NCI-H2081 (cell line): ENCODE data around the gene TAC3.
"Not testable (repeated sequence)": the region's sequence is repeated elsewhere in the genome, so short reads cannot be mapped to it uniquely, and the experiment has no call there.

ENCODE experiments used
- DNase-seq, 2 experiments: peaks; one replicate each; lab custom pipeline; 2025; lab: John Stamatoyannopoulos, UW

Gene TAC3

DNA sequence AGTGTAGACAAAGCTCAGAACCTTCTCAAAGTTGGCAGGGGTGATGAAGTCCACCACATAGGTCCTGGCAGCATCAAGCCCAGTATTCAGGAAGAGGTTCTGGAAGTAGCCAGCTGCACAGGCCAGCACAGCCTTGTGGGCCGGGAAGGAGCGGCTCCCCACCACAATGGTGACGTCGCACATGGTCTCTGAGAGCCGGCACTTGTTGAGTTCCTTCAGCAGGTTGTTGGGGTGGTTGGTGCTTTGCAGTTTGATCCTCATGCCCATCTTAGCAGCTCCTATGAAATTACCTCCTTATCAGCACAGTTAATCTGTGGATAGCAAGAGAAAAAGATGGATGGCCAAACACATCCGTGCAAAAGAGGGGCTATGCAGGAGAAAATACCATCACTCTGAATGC, 11.7 kb downstream of the TAC3 start:
- DNase-seq: no peak

DNA sequence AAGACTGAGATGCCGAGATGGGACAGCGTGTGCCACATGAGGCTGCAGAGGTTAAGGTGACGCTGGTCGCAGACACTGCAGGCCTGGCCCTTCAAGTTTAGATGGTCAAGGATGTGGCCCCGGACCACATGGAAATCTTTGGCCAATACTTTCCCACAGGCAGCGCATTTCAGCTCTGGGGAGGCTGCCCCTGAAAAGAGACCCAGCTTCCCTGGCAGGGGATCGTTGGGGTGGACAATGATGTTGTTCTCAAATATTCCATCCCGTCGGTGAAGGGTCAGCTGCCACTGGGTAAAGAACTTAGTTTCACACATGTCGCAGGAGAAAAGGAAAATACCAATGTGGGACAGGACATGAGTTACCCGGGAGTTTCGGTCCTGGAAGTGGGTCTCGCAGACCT, 12.9 kb downstream of the TAC3 start:
- no peak for DNase-seq

DNA sequence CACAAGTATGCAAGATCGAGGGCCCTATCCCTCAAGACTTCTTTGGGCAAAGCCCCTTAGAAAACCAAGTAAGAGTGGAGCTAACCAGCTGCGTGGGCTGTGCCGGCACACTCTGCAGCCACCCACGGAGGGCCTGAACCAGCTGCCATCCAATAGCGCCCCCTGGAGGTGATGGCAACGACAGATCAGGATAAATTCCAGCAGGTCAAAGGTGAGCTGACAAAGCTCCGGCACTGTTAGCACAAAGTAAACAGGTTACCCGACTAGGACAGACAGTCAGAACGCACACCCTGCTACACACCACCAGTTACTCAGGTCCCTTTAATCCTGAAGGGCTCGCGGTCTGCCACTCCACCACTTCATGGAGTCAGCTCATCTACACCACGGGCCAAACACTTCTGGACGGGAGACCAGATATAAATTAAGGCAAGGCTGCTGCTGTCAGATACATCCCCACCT, 14.9 kb downstream of the TAC3 start:
- DNase-seq: peak; percentile 44 to 45

DNA sequence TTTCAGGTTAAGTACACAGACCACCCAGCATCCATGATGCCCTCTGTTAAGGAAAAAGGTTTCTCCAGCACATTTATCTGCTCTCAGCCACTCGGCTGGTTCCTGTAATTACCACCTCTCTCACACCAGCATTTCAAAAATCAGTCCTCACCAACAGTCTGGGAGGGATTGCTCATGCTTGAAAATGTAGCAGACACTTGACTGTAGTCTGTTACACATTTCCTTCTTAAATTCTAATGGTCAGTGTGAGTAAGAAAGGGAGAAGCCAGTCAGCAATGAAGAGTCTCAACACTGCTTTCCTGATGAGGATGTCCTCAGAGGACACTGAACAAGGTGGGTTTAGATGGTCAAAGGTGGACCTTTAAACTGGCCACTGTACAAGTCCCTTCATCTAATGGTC, 15.9 kb downstream of the TAC3 start:
- DNase-seq: no peak

DNA sequence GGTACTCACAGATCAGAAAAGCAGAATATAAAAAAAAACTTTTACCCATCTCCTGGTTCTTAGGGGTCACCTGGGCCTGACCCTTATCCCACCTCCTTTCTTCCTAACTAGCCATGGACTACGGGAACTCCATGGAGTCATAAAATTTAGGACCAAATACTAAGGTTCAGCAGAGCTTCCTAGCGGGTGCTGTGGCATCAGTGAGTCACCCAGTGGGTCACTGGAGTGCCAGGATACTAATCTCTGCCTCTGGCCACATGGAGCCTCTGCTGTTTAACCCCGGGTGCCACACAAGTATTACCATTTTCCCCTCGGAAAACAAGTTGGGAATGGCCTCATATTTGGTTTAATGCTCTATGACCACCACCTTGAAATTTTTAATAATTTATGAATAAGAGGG, 16.9 kb downstream of the TAC3 start:
- DNase-seq: no peak

DNA sequence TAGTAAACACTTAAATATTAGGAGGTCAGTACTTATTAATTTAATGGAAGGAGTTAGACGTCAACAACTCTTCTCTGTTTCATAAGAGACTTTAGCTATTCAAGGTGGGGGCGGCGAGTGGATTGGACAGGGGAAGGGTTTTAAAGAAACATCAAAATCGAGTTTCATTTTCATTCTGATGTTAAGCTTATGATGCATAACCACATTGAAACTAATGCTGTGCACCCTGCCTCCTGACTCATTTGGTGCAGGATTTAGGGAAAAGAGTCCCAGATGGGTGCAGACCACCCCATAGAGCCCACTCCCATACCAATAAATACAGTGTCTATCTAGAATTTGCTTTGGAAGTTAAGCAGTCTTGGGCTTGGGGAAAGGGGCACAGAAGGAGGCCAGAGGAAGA, 17.3 kb downstream of the TAC3 start:
- no peak for DNase-seq

DNA sequence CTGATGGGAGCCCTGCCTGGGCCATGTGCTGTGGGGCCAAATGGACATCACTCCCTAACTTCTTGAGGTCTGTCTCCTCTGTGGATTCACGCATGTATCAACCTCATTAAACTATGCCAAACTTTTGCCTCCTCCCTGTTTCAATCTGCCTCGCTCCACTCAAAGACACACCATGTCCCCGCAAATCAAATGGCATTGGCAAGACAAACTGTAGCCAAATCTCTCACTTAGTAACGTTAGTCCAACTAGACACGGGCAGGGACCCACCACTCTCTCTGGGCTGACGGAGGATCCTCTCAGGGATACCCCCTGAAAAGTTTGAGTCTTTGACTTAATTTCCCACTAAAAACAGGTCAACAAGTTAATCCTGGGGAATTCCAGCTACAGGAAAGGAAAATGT, 18.0 kb downstream of the TAC3 start:
- DNase-seq: no peak

DNA sequence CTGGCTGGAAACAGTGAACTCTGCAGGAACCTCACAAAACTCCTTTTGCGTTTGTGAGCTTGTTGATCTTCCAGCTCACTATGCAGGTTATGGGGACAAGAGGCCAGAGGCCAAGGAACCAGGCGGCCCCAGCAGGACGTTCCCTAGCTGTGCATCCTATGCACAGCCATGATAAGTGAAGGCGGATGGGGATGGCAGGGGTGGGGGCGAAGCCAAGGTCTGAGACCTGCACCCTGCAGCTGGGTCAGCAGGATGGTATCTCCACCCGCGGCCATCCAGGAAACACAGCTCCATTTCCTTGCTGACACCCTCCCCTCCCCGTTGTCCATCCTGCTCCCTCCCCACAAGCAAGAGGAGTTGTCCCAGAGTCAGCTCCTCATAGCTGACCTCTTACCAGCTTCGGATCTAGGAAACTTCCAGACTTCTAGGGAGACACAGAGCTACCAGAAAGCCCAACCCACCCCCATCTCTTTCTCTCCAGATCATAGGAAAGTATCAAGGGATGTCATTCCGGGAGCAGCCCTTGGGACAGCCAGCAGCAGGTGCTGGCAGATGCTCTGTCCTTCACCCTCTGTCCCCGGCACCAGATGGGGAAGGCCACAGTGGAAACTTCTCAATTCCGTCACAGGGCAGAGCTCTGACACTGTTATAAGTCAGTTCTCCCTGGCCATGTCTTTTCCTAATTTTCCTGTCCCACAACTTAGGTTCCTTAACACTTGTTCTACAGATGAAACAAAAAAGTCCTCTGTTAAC, 19.4 kb downstream of the TAC3 start:
- no peak for DNase-seq

DNA sequence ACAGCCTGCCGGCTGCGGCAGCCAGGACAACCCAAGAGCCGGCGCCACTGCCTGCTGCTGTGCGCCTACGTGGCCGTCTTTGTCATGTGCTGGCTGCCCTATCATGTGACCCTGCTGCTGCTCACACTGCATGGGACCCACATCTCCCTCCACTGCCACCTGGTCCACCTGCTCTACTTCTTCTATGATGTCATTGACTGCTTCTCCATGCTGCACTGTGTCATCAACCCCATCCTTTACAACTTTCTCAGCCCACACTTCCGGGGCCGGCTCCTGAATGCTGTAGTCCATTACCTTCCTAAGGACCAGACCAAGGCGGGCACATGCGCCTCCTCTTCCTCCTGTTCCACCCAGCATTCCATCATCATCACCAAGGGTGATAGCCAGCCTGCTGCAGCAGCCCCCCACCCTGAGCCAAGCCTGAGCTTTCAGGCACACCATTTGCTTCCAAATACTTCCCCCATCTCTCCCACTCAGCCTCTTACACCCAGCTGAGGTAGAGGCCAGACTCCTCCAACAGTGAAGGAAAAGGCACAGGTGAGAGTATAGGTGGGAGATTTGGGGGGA, 20.3 kb downstream of the TAC3 start:
- no peak for DNase-seq

DNA sequence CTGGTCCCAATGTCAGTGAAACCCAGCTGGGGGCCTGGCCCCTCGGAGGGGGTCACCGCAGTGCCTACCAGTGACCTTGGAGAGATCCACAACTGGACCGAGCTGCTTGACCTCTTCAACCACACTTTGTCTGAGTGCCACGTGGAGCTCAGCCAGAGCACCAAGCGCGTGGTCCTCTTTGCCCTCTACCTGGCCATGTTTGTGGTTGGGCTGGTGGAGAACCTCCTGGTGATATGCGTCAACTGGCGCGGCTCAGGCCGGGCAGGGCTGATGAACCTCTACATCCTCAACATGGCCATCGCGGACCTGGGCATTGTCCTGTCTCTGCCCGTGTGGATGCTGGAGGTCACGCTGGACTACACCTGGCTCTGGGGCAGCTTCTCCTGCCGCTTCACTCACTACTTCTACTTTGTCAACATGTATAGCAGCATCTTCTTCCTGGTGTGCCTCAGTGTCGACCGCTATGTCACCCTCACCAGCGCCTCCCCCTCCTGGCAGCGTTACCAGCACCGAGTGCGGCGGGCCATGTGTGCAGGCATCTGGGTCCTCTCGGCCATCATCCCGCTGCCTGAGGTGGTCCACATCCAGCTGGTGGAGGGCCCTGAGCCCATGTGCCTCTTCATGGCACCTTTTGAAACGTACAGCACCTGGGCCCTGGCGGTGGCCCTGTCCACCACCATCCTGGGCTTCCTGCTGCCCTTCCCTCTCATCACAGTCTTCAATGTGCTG, 21.0 kb downstream of the TAC3 start:
- DNase-seq: no peak

DNA sequence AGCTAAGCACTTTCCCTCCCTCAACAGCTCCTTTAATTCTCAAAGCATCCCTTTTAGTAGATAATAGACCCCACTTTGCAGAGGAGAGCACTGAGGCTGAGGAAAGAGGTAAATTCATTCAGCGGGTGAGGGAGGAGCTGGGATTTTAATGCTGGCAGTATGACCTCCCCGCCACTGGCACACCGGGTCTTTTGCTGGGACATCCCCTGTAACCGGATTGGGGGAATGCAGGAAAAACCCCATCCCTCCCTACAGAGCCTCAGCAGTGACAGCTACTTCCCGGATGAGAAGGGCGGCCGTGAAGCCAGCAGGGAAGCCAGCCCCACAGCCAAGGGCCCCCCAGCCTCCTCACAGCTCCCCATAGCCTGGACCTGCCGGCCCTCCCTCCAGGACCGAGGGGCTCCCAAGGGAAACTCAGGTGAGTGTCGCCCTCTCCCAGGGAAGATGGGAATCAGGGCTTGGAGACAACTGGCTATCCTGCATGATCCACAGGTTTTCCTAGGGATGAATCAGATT, 22.0 kb downstream of the TAC3 start:
- no peak for DNase-seq

DNA sequence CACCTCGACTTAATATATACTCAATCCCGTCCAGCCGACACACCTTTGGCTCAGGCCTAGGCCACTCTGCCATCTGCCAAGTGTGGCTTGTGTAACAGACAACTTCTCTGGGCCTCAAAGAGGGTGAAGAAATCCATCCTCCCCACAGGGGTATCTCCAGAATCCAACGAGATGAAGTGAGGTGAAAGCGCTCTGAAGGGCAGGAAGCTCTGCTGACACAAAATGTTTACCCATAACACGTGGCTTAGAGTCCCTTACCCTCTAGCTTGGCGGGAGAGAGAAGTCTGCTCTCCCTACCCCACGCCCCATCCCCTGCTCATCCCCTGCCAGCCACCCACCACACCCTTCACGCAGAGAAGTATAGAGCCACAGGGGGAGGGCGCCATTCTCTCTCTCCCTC, 23.0 kb downstream of the TAC3 start:
- no peak for DNase-seq

DNA sequence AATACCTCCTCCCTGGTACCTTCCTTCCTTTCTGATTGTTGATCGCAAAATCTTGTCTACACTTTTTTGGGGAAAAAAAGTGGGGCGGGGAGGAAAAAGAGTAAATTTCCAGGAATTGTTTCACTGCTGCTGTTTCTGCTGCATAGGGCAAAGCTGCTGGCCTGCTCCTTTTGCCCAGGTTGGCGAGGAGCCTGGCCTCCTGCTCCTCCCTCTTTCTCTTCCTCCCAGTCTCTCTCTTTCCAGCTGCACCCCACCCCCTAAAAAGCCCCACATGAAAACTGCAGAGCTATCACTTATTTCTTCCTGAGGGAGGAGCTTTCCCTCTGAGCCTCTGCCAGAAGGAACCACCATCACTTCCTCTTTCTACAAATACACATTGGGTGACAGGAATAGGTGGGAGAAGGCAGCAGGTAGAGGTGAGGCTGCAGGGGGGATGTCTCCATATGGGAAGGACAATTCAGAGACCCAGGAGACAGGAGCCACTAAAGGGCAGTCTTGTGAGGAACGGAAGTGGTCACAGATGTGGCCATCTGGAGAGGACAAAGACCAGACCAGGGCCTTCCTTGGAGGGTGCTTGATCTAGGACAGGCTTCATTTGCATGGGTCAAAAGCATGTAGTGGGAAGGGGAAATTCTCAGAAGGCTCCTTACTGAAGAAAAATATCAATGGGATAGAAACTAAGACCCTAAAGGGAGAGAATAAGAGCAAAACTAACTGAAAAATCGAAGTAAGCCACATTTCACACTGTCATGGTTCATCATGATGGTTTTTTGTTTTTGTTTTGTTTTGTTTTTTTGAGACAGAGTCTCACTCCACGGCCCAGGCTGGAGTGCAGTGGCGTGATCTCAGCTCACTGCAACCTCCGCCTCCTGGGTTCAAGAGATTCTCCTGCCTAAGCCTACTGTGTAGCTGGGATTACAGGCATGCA, 24.7 kb downstream of the TAC3 start:
- no peak for DNase-seq

DNA sequence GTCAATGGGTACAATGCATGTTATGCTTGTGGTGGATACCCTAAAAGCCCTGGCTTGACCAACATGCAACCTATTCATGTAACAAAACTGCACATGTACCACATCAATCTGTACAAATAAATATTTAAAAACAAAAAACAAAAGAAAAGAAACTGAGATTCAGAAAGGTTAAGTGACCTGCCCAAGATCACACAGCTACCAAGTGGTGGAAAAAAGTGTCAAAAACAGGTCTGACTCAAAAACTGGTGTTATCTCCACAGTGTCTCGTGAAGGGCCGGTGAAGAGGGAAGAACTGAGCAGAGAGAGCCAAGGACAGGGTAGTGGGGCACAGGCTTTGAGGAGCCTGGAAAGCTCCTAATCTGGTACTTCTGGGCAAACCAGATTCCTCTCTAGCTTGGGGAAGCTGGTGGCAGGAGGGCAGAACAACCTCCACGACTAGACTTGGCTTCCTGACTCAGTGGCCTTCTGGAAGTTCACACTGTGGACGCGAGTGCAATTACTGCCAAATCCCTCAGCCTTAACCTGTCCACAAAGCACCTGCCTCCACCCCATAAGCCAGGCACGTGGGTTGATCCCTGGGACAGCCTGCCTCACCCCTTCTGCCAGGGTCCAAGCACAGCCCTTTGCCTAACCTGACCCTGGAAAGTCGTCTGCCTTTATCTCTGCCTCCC, 25.5 kb downstream of the TAC3 start:
- DNase-seq: no peak

DNA sequence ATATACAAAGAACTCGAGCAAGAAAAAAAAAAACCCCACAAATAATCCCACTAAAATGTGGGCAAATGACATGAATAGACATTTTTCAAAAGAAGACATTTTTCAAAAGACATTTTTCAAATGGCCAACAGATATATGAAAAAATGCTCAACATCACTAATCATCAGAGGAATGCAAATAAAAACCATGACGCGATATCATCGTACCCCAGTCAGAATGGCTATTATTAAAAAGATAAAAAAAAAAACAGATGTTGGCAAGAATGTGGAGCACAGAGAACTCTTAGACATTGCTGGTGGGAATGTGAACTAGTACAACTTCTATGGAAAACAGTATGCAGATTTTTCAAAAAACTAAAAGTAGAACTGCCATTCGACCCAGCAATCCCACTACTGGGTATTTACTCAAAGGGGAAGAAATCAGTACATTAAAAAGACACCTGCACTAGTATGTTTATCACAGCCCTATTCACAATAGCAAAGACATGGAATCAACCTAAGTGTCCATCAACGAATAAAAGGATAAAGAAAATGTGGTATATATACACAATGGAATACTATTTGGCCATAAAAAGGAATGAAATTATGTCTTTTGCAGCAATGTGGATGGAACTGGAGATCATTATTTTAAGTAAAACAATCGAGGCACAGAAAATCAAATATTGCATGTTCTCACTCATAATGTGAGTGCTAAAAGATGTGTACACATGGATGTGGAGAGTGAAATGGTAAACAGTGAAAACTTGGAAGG, 26.3 kb downstream of the TAC3 start:
- no peak for DNase-seq

DNA sequence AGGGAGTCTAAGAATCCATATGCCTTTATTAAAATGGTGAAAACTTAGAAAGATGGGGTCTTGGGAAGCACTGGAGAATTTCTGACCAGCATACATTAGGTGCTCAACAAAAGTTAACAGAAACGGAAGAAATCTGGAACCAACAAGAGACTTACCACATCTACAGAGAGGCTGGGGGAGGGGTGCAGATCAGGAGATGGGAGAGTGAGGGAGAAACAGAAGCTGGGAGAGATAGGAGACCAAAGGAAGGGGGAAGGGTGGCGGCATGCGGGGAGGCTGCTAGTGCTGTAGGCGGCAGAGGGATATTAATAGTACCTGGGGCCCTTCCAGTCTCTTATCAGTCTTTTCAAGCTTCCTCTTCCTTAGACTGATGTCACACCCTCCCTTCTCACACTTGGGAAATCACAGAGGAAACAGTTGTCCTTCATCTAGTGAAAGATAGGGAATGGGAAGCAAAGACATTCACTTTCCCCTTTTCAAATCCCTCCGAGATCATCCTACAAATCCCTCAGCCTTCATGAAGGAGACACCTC, 28.1 kb downstream of the TAC3 start:
- no peak for DNase-seq

DNA sequence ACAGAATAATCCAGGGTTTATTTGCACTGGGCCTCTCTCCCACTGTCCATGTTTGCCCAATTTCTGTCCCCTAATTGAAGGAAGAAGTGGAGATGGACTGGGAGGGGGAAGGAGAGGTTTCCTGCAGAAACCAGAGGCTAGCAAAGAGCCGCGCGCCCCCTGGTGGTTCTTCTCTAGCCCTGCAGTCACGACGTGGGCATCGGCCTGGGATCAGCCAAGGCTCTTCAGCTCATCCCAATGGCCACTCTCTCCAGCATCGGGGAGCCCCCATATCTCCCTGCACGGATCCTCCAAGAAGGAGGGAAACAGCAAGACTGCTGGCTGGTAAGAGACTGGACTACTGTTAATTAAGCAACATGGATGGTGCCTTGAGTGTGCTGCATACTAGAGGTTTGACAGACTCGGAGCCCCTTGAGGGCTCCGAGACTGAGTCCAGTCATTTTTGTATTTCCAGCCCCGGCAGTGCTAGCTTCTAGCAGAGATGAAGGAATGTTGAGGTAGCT, 28.7 kb downstream of the TAC3 start:
- DNase-seq: peak; percentile 71 to 72

DNA sequence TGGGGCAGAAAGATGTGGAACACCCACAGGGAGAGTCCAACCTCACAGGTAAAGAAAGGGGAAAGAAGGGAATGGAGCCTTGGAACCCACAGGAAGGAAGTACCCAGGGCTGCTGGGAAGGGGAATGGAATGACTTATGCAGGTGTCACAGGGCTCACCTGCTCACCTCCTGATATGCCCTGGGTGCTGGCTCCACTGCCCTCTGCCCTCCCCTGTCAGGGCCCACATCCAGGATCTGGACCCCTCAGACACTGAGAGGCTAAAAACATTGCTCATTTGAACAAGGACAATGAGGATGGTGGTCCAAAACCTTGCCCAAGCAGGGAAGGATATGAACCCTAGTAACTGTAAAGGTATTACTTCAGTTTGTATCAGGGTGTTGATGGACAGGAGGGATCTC, 29.3 kb downstream of the TAC3 start:
- DNase-seq: no peak

DNA sequence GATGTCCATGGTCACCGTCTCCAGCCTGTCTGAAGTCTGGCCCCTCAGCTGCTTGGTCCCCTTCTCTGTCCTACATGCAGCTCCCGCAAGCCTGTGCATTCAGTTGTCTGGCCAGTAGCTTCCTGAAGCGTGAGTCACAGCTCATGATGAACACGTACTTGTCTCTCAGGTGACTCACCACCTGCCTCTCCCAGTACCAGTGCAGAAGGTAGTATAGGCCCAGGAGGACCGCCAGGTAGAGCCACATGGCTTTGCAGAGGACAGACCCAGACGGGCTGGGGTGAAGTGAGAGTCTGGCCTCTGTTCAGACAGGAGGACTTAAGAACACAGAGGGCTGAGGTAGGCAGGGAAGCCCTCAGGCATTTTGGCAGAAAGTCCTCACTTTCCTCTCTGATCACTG, 30.6 kb downstream of the TAC3 start:
- DNase-seq: not testable (repeated sequence)

DNA sequence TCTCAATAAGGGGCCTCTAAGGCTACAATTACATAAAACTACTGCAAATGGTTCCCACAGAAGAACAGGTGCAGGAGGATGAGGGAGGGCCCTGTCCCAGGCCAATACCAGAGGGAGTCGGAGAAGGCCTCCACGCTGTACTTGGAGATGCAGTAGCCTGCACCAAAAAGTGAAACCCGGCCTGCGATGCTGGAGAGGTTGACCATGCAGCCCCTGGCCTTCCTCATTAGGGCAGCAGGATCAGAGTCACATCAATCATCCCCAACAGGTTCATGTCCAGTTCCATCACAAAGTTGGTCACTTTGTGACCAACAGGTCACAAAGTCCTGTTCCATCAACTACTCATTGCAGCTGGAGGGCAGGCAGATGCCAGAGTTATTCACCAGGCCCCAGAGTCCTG, 32.9 kb downstream of the TAC3 start:
- DNase-seq: no peak
